H9 (cell line): Measurements from ENCODE around the gene ABCG4. TPM values are rescaled to one million over a fixed set of nuclear protein-coding genes. Genes with fewer than 3 reads are reported as not detected.

ENCODE experiments used
- DNase-seq: peaks from one replicate; pipeline ENCODE4 v3.0.0-alpha.2; 2017
- H2AFZ ChIP-seq: one replicate; pipeline ENCODE4 v1.6.1; 2013; ENCODE audit warnings: mild to moderate bottlenecking, low read length, control low read depth, moderate library complexity
- H2AK5ac ChIP-seq: 2 replicates; pipeline ENCODE4 v1.6.1; 2013; ENCODE audit warnings: low read length, control low read depth, mixed read lengths; ENCODE audit not compliant: insufficient read length
- H2BK120ac ChIP-seq: one replicate; pipeline ENCODE4 v1.6.1; 2013; ENCODE audit warnings: low read depth, mild to moderate bottlenecking, low read length, control low read depth, inconsistent platforms; ENCODE audit not compliant: poor library complexity, severe bottlenecking
- H2BK12ac ChIP-seq: 2 replicates; pipeline ENCODE4 v1.6.1; 2013; ENCODE audit warnings: low read length, control low read depth, mixed read lengths, low read depth; ENCODE audit not compliant: insufficient read length
- H2BK15ac ChIP-seq: 2 replicates; pipeline ENCODE4 v1.6.1; 2013; ENCODE audit warnings: low read depth, low read length, control low read depth
- H2BK20ac ChIP-seq: one replicate; pipeline ENCODE4 v1.6.1; 2013; ENCODE audit warnings: low read depth, mild to moderate bottlenecking, low read length, control low read depth, inconsistent platforms; ENCODE audit not compliant: poor library complexity, severe bottlenecking
- H2BK5ac ChIP-seq: 2 replicates; pipeline ENCODE4 v1.6.1; 2013; ENCODE audit warnings: low read length, control low read depth, mixed read lengths; ENCODE audit not compliant: insufficient read length
- H3K14ac ChIP-seq: 2 replicates; pipeline ENCODE4 v1.6.1; 2013; ENCODE audit warnings: low read length, control low read depth; ENCODE audit not compliant: insufficient read depth
- H3K18ac ChIP-seq: 2 replicates; pipeline ENCODE4 v1.6.1; 2013; ENCODE audit warnings: low read depth, mild to moderate bottlenecking, mixed read lengths, low read length, control low read depth; ENCODE audit not compliant: insufficient read length
- H3K23ac ChIP-seq: 2 replicates; pipeline ENCODE4 v1.6.1; 2013; ENCODE audit warnings: low read length, control low read depth, mixed read lengths, low read depth; ENCODE audit not compliant: insufficient read length
- H3K23me2 ChIP-seq: 2 replicates; pipeline ENCODE4 v1.6.1; 2013; ENCODE audit warnings: low read depth, mild to moderate bottlenecking, mixed read lengths, low read length, control low read depth; ENCODE audit not compliant: insufficient read length, poor library complexity, severe bottlenecking
- H3K27ac ChIP-seq: 2 replicates; pipeline ENCODE4 v1.5.1; 2013; ENCODE audit warnings: low read length, control low read depth, mixed read lengths, low read depth; ENCODE audit not compliant: insufficient read length
- H3K27me3 ChIP-seq: 2 replicates; pipeline ENCODE4 v1.6.1; 2013; ENCODE audit warnings: low read length, control low read depth, inconsistent platforms; ENCODE audit not compliant: insufficient read depth
- H3K4ac ChIP-seq: 2 replicates; pipeline ENCODE4 v1.6.1; 2013; ENCODE audit warnings: low read depth, mild to moderate bottlenecking, control low read depth, inconsistent platforms, low read length, moderate library complexity
- H3K4me1 ChIP-seq: 2 replicates; pipeline ENCODE4 v1.6.1; 2013; ENCODE audit warnings: low read length, control low read depth, inconsistent platforms; ENCODE audit not compliant: insufficient read depth
- H3K4me2 ChIP-seq: 2 replicates; pipeline ENCODE4 v1.6.1; 2013; ENCODE audit warnings: low read length, control low read depth, mixed read lengths; ENCODE audit not compliant: insufficient read length, insufficient read depth
- H3K56ac ChIP-seq: 2 replicates; pipeline ENCODE4 v1.6.1; 2013; ENCODE audit warnings: low read depth, mild to moderate bottlenecking, mixed read lengths, low read length, control low read depth; ENCODE audit not compliant: insufficient read length
- H3K79me1 ChIP-seq: 2 replicates; pipeline ENCODE4 v1.6.1; 2013; ENCODE audit warnings: low read depth, mild to moderate bottlenecking, moderate library complexity, low read length, control low read depth, inconsistent platforms; ENCODE audit not compliant: insufficient read depth, poor library complexity, severe bottlenecking
- H3K79me2 ChIP-seq: 2 replicates; pipeline ENCODE4 v1.6.1; 2013; ENCODE audit warnings: low read length, control low read depth, inconsistent platforms; ENCODE audit not compliant: insufficient read depth
- H3K9ac ChIP-seq: 2 replicates; pipeline ENCODE4 v1.6.1; 2013; ENCODE audit warnings: low read length, control low read depth, mixed read lengths; ENCODE audit not compliant: insufficient read length; ENCODE audit errors: extremely low read depth
- H3K9me3 ChIP-seq: one replicate; pipeline ENCODE4 v1.6.1; 2013; ENCODE audit warnings: low read depth, low read length, inconsistent platforms; ENCODE audit not compliant: control insufficient read depth
- H3T11ph ChIP-seq: one replicate; pipeline ENCODE4 v1.6.1; 2013; ENCODE audit warnings: mild to moderate bottlenecking, low read length, control low read depth, inconsistent platforms
- H4K20me1 ChIP-seq: one replicate; pipeline ENCODE4 v1.6.1; 2013; ENCODE audit not compliant: control insufficient read depth, insufficient read length, insufficient read depth
- H4K5ac ChIP-seq: 2 replicates; pipeline ENCODE4 v1.6.1; 2013; ENCODE audit warnings: low read depth, mild to moderate bottlenecking, mixed read lengths, low read length, control low read depth; ENCODE audit not compliant: insufficient read length
- H4K8ac ChIP-seq: replicated peaks from 2 replicates; pipeline ENCODE4 v1.6.1; 2013; ENCODE audit warnings: low read length, control low read depth, mixed read lengths, low read depth; ENCODE audit not compliant: insufficient read length
- H4K91ac ChIP-seq: 2 replicates; pipeline ENCODE4 v1.6.1; 2013; ENCODE audit warnings: low read depth, mild to moderate bottlenecking, moderate library complexity, mixed read lengths, low read length, control low read depth; ENCODE audit not compliant: insufficient read length
- H3K27ac Mint-ChIP-seq, 3 experiments: 2 replicates in 2 of 3; 3 replicates in 1 of 3; pipeline ENCODE4 v1.8.0; 2020 to 2021; ENCODE audit warnings: mixed read lengths in 3 of 3, mild to moderate bottlenecking in 1 of 3, moderate library complexity in 1 of 3
- H3K27me3 Mint-ChIP-seq: 2 replicates; pipeline ENCODE4 v1.8.0; 2021; ENCODE audit warnings: low read depth, mild to moderate bottlenecking, moderate library complexity, mixed read lengths
- H3K36me3 Mint-ChIP-seq, 3 experiments: 2 replicates in 2 of 3; 3 replicates in 1 of 3; pipeline ENCODE4 v1.8.0; 2020 to 2021; ENCODE audit warnings: low read depth in 3 of 3, mixed read lengths in 3 of 3; ENCODE audit not compliant: insufficient read depth in 1 of 3
- H3K4me1 Mint-ChIP-seq, 2 experiments: 2 replicates each; pipeline ENCODE4 v1.8.0; 2020; ENCODE audit warnings: mixed read lengths in 2 of 2
- H3K4me3 Mint-ChIP-seq, 2 experiments: 2 replicates in 1 of 2; 3 replicates in 1 of 2; pipeline ENCODE4 v1.8.0; 2020 to 2021; ENCODE audit warnings: mild to moderate bottlenecking in 2 of 2, mixed read lengths in 2 of 2, moderate library complexity in 1 of 2
- H3K9me3 Mint-ChIP-seq, 2 experiments: 2 replicates in 1 of 2; 3 replicates in 1 of 2; pipeline ENCODE4 v1.8.0; 2020; ENCODE audit warnings: mild to moderate bottlenecking in 2 of 2, mixed read lengths in 2 of 2, moderate library complexity in 1 of 2
- WGBS: extraction: QIAGEN DNeasy Blood & Tissue Kit; methylation state at CpG from one replicate; pipeline ENCODE4 v1.1.7; 2013; ENCODE audit warnings: missing lambda C conversion rate, low lambda C conversion rate, mixed read lengths; ENCODE audit not compliant: insufficient read length; ENCODE audit errors: extremely low coverage; 5-methylcytosine and 5-hydroxymethylcytosine counted together
- total RNA-seq: library from RNA; stranded (reverse); gene quantifications from 2 replicates; pipeline ENCODE4 v1.2.1, GENCODE V29; 2021
- TF ChIP-seq, protein P1 (sequence below): fragments of 200-600 bp; sonication (generic); conservative IDR thresholded peaks from 3 replicates; pipeline ENCODE4 v1.8.0; 2021; ENCODE audit warnings: antibody characterized with exemption, mild to moderate bottlenecking

ABCG4 gene
- total RNA-seq, 1 experiment from 2014 or later = 1.2 TPM

DNA sequence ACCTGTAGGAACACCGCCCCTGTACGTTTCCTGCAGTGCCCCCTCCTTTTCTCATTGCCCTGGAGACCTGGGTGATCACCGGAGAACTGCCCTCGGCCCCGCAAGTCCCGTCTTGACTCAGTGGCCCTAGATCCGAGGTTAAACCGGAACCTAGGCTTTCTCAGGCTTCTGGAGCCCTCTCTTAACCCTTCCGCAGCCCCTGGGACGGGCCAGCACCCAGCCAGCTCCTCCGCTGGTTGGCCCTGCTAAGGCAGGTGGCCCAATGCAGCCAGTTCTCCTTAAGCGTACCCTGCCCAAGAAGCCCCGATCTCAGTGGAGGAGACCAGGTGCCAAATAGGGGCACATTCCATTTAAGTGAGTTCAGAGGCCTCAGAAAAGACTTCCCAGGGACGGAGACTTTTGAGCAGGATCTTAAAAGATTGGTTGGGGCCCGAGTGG lies 20.4 kb downstream of the ABCG4 start:
- H3K9ac ChIP-seq = peak overlapping the region; percentile 69
- H3K4me1 Mint-ChIP-seq = peaks cover 24 to 33% of the 10 kb centered on the region in 2 experiments
- H2BK20ac ChIP-seq = no peak overlapping the region
- H2BK15ac ChIP-seq = no peak overlapping the region
- H3K27me3 Mint-ChIP-seq = no peaks in the 10 kb centered on the region; the same call in 1 of the 2 replicates
- no peak overlapping the region for H3K23ac ChIP-seq
- H3K23me2 ChIP-seq = peaks cover 2% of the 10 kb centered on the region
- DNase-seq = peak; percentile 88
- H4K8ac ChIP-seq = no peak overlapping the region
- H4K91ac ChIP-seq = no peak overlapping the region
- peak overlapping the region; percentile 90 for H3K18ac ChIP-seq
- peaks cover 0 to 8% (median 2%) of the 10 kb centered on the region in 3 experiments; a peak in 3 of 7 replicates for H3K36me3 Mint-ChIP-seq
- H3K56ac ChIP-seq = no peak overlapping the region
- no CpG with 5 or more reads among the region's 15 CpGs for WGBS
- peak overlapping the region; percentile 91; the same call in 1 of the 2 replicates for H3K14ac ChIP-seq
- H2BK120ac ChIP-seq = no peak overlapping the region
- H3K4me1 ChIP-seq = peaks cover 3% of the 10 kb centered on the region; the same call in 1 of the 2 replicates
- TF ChIP-seq, protein P1, sequence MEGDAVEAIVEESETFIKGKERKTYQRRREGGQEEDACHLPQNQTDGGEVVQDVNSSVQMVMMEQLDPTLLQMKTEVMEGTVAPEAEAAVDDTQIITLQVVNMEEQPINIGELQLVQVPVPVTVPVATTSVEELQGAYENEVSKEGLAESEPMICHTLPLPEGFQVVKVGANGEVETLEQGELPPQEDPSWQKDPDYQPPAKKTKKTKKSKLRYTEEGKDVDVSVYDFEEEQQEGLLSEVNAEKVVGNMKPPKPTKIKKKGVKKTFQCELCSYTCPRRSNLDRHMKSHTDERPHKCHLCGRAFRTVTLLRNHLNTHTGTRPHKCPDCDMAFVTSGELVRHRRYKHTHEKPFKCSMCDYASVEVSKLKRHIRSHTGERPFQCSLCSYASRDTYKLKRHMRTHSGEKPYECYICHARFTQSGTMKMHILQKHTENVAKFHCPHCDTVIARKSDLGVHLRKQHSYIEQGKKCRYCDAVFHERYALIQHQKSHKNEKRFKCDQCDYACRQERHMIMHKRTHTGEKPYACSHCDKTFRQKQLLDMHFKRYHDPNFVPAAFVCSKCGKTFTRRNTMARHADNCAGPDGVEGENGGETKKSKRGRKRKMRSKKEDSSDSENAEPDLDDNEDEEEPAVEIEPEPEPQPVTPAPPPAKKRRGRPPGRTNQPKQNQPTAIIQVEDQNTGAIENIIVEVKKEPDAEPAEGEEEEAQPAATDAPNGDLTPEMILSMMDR = no peak
- no peak overlapping the region for H2AFZ ChIP-seq
- peaks cover 0 to 3% of the 10 kb centered on the region in 2 experiments; a peak in 1 of 5 replicates for H3K9me3 Mint-ChIP-seq
- H3T11ph ChIP-seq = no peak overlapping the region
- no peak overlapping the region for H2BK12ac ChIP-seq
- peak overlapping the region; percentile 34 for H3K27ac ChIP-seq
- H3K27ac Mint-ChIP-seq = peak overlapping the region; percentile 80 to 97 (median 93); a peak in 6 of 7 replicates
- H4K5ac ChIP-seq = no peak overlapping the region
- no peaks in the 10 kb centered on the region for H4K20me1 ChIP-seq
- H2BK5ac ChIP-seq = no peak overlapping the region
- no peaks in the 10 kb centered on the region for H3K27me3 ChIP-seq
- H3K79me1 ChIP-seq = no peaks in the 10 kb centered on the region
- H3K4me2 ChIP-seq = peak overlapping the region; percentile 56
- no peak overlapping the region for H3K4ac ChIP-seq
- no peaks in the 10 kb centered on the region for H3K79me2 ChIP-seq
- no peak overlapping the region for H2AK5ac ChIP-seq
- no peaks in the 10 kb centered on the region for H3K9me3 ChIP-seq
- peak overlapping the region; percentile 83 to 94 for H3K4me3 Mint-ChIP-seq
